Activated gamma-delta T cell treated with Interleukin-2 at 50 U/mL for 16 hours (primary cell): ENCODE data around the gene VARS2.
"Not testable (repeated sequence)": the region's sequence is repeated elsewhere in the genome, so short reads cannot be mapped to it uniquely, and the experiment has no call there.

Source experiments
- DNase-seq: peaks from one replicate; pipeline ENCODE4 v3.0.0-alpha.2; 2020

Gene VARS2

DNA sequence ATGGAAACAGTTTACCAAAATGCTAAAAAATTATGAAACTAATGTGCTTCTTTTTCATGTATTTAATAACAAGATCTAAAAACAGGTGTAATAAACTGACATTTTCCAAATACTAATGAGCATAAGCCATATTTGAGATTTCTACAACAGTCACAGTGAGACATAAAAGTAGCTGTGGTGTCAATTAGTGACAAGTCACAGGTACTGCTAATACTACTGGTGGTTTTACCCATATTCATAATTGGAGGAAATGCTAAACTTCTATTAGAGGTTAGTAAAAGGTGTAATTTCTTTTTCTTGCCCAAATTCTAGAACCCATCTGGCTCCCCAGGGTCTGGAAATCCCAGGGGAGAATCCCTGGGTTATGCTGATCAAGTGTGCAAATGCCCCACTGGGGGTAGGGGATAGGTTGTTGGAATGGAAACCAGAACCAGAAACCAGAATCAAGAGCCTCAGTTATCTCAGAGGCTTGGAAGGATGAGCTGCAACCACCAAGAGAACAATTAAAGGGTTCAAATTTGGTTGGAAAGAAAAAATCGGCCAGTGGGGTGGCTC lies 13.1 kb upstream of the VARS2 start:
- DNase-seq: no peak

DNA sequence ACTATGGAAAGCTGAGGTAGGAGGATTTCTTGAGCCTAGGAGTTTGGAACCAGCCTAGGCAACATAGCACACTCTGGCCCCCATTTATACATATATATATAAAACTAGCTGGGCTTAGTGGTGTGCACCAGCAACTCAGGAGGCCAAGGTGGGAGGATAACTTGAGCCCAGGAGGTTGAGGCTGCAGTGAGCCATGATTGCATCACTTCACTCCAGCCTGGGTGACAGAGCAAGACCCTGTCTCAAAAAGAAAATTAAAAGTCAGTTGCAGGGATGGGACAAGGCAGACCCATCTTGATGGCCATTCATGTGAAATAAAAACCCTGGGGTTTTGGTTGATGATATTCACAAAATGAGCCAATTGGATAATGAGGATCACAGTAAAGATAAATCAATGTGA lies 12.6 kb upstream of the VARS2 start:
- no peak for DNase-seq

GRCh38 chr6:30902196-30902595 lies 11.8 kb upstream of the VARS2 start:
- DNase-seq: not testable (repeated sequence)

DNA sequence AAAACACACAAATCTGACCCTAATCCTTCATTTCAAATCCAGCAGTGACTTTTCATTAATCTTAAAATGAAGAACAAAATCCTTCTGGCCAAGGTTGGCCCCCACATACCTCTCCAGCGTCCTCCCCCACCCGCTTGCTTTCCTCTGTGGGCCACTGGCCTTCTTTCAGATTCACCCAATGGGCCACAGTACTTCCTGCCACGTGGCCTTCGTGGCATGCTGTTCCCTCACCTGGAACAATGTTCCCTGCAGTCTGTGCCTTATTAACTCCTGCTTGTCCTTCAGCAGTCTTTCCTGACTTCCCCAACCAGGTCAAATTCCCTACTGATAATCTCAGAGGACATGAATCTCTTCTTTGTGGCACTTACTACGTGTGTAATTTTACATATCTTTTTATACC lies 11.3 kb upstream of the VARS2 start:
- DNase-seq: no peak

DNA sequence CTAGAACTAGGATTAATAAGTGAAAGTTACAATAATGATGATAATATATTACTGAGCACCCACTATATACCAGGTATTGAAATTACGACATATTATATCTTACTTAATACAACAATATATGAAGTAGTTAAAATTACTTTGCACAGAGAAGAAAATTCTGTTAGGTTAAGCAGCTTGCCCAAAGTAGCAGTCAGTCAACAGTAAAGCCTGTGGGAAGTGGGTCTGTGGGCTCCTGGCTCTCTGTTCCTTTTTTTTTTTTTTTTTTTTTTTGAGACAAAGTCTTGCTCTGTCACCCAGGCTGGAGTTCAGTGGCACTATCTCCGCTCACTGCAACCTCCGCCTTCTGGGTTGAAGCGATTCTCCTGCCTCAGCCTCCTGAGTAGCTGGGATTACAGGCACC lies 10.8 kb upstream of the VARS2 start:
- DNase-seq: no peak

DNA sequence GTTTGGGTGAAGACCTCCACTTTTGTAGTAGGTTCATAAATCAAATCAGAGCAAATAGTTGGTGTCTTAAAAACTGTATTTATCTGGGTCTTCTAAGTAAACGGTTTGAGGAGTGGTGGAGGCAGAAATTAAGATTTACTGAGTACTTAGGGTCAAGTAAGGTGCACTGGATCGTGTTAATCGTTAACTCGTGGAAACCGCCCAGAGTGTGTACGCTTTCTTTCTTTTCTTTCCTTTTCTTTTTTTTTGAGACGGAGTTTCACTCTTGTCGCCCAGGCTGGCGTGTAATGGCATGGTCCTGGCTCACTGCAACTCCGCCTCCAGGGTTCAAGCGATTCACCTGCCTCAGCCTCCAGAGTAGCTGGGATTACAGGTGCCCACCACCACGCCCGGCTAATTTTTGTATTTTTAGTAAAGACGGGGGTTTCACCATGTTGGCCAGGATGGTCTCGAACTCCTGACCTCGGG lies 6.7 kb upstream of the VARS2 start:
- not testable (repeated sequence) for DNase-seq

DNA sequence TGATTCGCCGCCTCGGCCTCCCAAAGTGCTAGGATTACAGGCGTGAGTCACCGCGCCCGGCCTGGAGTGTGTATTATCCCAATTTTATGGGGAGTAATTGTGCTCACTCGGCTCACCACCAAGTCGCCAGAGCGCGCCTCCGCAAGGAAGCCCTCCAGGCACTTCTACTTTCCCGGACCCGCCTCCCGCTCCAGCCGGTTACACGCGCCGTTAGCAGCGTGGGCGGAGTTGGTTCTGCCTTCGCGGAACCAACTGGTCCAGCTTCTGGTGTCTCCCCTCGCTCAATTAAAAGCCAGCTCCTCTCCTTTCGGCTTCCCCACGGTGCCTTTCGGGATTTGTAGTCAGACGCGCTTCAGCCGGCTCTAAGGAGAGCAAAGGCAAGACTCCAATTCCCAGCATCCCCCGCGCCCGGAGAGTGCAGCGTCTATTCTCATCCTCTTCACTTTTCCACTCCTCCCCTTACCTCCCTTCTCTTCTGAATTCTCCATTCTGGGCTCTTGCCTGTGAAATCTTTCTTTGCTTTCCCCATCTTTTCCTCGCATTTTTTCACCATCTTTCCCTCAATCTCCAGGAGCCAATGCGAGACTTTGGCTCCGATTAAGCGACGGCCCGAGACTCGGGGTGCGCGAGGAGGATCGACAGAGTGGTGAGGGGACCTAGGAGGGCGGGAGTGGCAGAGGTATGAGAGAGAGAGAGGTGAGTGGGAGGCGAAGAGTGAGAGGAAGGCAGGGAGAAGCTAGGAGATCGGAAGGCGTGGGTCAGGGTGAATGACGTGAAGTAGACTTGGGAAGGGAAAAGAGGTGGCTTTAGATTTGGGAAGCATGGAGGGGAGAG lies 6.1 kb upstream of the VARS2 start, which contains the start of gene GTF2H4:
GTF2H4 (plus strand) TSS at position 450 of the 834 bp plus-strand sequence.
- peak; percentile 94 for DNase-seq

GRCh38 chr6:30908700-30909099 lies 5.3 kb upstream of the VARS2 start:
- DNase-seq: no peak

DNA sequence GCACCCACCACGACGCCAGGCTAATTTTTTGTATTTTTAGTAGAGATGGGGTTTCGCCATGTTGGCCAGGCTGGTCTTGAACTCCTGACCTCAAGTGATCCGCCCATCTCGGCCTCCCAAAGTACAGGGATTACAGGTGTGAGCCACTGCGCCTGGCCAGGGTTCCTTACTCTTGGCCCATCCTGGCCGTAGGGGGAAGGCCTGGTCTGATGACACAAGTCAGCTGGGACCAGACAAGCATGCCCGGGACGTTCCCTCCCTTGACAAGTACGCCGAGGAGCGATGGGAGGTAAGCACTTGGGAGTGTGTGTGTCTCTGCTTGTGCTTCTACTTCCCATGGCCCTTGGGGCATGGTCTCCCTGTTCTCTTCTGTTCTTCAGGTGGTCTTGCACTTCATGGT lies 3.6 kb upstream of the VARS2 start:
- DNase-seq: not testable (repeated sequence)

GRCh38 chr6:30912746-30913520 lies 1.1 kb upstream of the VARS2 start:
- no peak for DNase-seq

DNA sequence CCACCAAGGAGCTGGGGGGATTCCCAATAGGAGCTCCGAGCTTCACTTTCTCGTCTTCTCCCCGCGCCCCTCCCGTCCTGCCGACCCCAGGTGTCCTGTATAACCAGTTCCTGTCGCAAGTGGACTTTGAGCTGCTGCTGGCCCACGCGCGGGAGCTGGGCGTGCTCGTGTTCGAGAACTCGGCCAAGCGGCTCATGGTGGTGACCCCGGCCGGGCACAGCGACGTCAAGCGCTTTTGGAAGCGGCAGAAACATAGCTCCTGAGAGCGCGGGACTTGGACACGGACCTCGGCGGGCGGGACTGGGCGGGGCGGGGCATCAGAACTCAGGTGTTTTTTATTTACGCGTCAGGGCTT lies 340 bp upstream of the VARS2 start:
- no peak for DNase-seq

DNA sequence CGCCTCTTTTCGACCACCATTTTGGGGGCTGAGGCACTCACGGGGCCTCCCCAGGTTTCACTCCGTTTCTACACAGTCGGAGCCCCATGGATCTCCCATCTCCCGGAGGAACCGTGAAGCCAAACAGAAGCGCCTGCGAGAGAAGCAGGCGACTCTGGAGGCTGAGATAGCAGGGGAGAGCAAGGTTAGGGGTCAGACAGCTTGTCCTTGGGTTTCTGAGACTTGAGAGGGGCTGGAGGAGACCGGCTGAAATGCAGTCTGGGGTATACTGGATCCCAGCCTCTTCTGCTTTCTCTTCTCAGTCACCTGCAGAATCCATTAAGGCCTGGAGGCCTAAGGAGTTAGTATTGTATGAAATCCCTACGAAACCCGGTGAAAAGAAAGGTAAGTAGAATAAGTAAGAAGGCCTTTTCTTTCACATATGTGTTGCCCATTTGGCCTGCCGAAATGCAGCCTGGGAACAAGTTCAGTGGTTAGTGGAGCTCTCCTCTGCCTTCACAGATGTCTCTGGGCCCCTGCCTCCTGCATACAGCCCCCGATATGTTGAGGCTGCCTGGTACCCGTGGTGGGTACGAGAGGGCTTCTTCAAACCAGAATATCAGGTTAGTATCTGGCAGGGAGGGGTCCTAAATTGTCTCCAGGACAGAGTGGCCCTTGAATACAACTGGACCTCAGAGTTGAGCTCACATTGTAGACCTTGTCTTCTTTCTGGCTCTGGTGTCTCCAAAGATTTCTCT lies 984 bp downstream of the VARS2 start:
- no peak for DNase-seq

DNA sequence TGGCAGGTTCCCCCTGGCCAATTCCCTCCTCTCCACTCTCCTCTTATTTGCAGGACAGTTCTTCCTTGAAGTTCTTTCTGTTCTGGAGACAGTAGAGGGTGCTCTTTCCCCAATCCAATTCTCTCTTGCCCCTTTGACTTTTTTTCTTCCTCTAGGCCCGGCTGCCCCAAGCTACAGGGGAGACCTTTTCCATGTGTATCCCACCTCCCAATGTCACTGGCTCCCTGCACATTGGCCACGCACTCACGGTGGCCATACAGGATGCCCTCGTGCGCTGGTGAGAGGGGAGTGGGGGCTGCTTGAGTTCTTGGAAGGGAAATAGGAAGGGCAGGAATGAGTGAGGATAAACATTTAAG lies 1.5 kb downstream of the VARS2 start:
- no peak for DNase-seq

- DNase-seq: no peak
Measured at GRCh38 chr6:30917041-30917440, 3.0 kb downstream of the VARS2 start.

DNA sequence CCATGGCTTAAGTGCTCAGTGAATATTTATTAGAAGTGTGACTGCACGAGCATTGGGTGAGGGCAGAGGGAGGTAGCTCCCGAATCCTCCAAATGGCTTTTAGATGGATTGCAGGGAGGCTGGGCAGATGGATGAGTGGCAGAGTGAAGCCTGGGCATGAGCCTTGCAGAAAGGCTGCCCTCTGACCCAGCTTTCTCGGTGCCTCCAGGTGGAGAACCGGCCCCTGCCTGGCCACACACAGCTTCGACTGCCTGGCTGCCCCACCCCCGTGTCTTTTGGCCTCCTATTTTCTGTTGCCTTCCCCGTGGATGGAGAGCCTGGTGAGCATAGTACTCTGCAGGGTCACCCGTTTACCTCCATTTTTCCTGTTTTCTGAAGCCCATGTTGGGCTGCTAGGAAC lies 3.4 kb downstream of the VARS2 start:
- no peak for DNase-seq

- no peak for DNase-seq
Measured at GRCh38 chr6:30918670-30919069, 4.6 kb downstream of the VARS2 start.

GRCh38 chr6:30922447-30922852 lies 8.4 kb downstream of the VARS2 start:
- DNase-seq: no peak

GRCh38 chr6:30924040-30924627 lies 10.1 kb downstream of the VARS2 start:
- DNase-seq: not testable (repeated sequence)

DNA sequence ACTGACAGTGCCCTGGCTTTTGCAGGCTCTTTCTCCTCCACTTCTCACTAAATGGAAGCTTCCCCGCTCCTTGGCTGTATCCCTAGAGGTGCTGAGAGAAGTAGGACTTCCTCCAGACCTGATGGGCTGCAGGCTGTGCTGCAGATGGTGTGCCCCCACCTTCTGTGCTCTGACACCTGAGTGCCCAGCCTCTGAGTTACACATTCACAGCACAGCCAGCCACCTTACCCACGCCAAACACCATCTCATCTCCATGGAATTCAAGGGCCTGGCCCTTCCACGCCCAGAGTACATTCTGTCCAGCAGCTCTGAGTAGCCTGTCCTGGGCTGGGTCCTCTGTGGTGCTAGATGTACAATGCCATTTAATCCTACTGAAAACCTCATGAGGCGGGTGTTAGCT lies 12.6 kb downstream of the VARS2 start:
- DNase-seq: no peak

GRCh38 chr6:30927080-30927479 lies 13.0 kb downstream of the VARS2 start:
- DNase-seq: not testable (repeated sequence)

DNA sequence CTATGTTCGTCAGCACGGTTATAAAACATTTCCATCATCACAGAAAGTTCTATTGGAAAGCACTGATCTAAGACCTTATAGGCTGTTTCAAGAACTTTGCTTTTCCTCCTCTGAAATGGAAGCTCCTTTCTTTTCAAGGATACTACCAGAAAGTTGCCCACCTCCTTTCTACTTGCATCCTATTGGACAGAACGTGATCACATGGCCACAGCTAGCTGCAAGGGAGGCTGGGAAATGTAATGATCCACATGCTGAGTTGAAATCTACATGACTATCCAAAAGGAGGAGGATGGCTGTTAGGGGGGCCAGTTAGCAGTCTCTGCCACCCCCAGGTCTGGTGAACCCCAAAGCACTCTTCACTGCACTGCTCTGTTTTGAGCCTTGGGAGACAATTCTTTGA lies 14.6 kb downstream of the VARS2 start:
- no peak for DNase-seq

- DNase-seq: no peak
Measured at GRCh38 chr6:30930506-30930905, 16.5 kb downstream of the VARS2 start.

GRCh38 chr6:30931272-30931671 lies 17.2 kb downstream of the VARS2 start:
- no peak for DNase-seq
